Progenitor cell of endocrine pancreas (in vitro differentiated cells): Measurements from ENCODE around the gene IRF2. TPM values are rescaled to one million over a fixed set of nuclear protein-coding genes. Genes with fewer than 3 reads are reported as not detected.
"Not testable (repeated sequence)": the region's sequence is repeated elsewhere in the genome, so short reads cannot be mapped to it uniquely, and the experiment has no call there.

Source experiments
- DNase-seq: peaks from one replicate; pipeline ENCODE4 v3.0.0; 2021; ENCODE audit warnings: low spot score; ENCODE audit not compliant: unreplicated experiment
- H3K27ac Mint-ChIP-seq: 2 replicates; pipeline ENCODE4 v1.8.0; 2021; ENCODE audit warnings: mild to moderate bottlenecking, moderate library complexity, mixed read lengths
- H3K27me3 Mint-ChIP-seq: 2 replicates; pipeline ENCODE4 v1.8.0; 2021; ENCODE audit warnings: mixed read lengths
- H3K36me3 Mint-ChIP-seq: 2 replicates; pipeline ENCODE4 v1.8.0; 2022; ENCODE audit warnings: mixed read lengths; ENCODE audit not compliant: insufficient read depth
- H3K4me1 Mint-ChIP-seq: 2 replicates; pipeline ENCODE4 v1.8.0; 2021; ENCODE audit warnings: low read depth, mixed read lengths
- H3K4me3 Mint-ChIP-seq: 2 replicates; pipeline ENCODE4 v1.8.0; 2021; ENCODE audit warnings: low read depth, mild to moderate bottlenecking, moderate library complexity, mixed read lengths
- H3K9me3 Mint-ChIP-seq: 2 replicates; pipeline ENCODE4 v1.8.0; 2021; ENCODE audit warnings: low read depth, mixed read lengths
- CTCF ChIP-seq: fragments of 200-600 bp; sonication (generic); IDR thresholded peaks from one replicate; pipeline ENCODE4 v1.5.0; 2021; ENCODE audit warnings: antibody characterized with exemption, mild to moderate bottlenecking; ENCODE audit not compliant: unreplicated experiment
- total RNA-seq: library from RNA; stranded (reverse); gene quantifications from 2 replicates; pipeline ENCODE4 v1.2.1, GENCODE V29; 2021

The IRF2 gene
- total RNA-seq, 1 donor from 2014 or later: 19.1 TPM

- Mint-ChIP-seq H3K27ac (peak overlapping the region; percentile 98), H3K9me3 (peaks cover 5% of the 10 kb centered on the region), H3K4me3 (no peak overlapping the region), H3K4me1 (peaks cover 40% of the 10 kb centered on the region), H3K36me3 (no peaks in the 10 kb centered on the region), H3K27me3 (no peaks in the 10 kb centered on the region)
- no peak for DNase-seq
- no peak for TF ChIP-seq CTCF
Measured at GRCh38 chr4:184346682-184347081, 127.7 kb downstream of the IRF2 start.

GRCh38 chr4:184346273-184346672 lies 128.1 kb downstream of the IRF2 start:
- not testable (repeated sequence) for H3K4me3 Mint-ChIP-seq, H3K27me3 Mint-ChIP-seq, DNase-seq, H3K36me3 Mint-ChIP-seq, H3K9me3 Mint-ChIP-seq, H3K27ac Mint-ChIP-seq
- peaks cover 40% of the 10 kb centered on the region for H3K4me1 Mint-ChIP-seq

- no peak for TF ChIP-seq CTCF
- no peaks in the 10 kb centered on the region for H3K27me3 Mint-ChIP-seq
- no peak overlapping the region for H3K27ac Mint-ChIP-seq
- DNase-seq: no peak
- no peak overlapping the region for H3K4me3 Mint-ChIP-seq
- no peaks in the 10 kb centered on the region for H3K36me3 Mint-ChIP-seq
- peaks cover 40% of the 10 kb centered on the region for H3K4me1 Mint-ChIP-seq
- H3K9me3 Mint-ChIP-seq: no peaks in the 10 kb centered on the region
Measured at GRCh38 chr4:184345573-184345922, 128.8 kb downstream of the IRF2 start.

GRCh38 chr4:184344899-184345572 lies 129.3 kb downstream of the IRF2 start:
- H3K36me3 Mint-ChIP-seq: no peaks in the 10 kb centered on the region
- no peak for DNase-seq
- no peaks in the 10 kb centered on the region for H3K27me3 Mint-ChIP-seq
- no peaks in the 10 kb centered on the region for H3K9me3 Mint-ChIP-seq
- TF ChIP-seq CTCF: no peak
- peaks cover 40% of the 10 kb centered on the region for H3K4me1 Mint-ChIP-seq
- no peak overlapping the region for H3K4me3 Mint-ChIP-seq
- no peak overlapping the region for H3K27ac Mint-ChIP-seq

GRCh38 chr4:184344435-184344834 lies 129.9 kb downstream of the IRF2 start:
- Mint-ChIP-seq H3K36me3 (no peaks in the 10 kb centered on the region), H3K27me3 (no peaks in the 10 kb centered on the region), H3K27ac (no peak overlapping the region), H3K9me3 (no peaks in the 10 kb centered on the region), H3K4me3 (peak overlapping the region; percentile 89), H3K4me1 (peaks cover 36% of the 10 kb centered on the region)
- TF ChIP-seq CTCF: no peak
- DNase-seq: no peak

- DNase-seq: peak; percentile 33
- H3K4me3 Mint-ChIP-seq: peak overlapping the region; percentile 89
- peaks cover 28% of the 10 kb centered on the region for H3K4me1 Mint-ChIP-seq
- H3K36me3 Mint-ChIP-seq: no peaks in the 10 kb centered on the region
- H3K9me3 Mint-ChIP-seq: peaks cover 2% of the 10 kb centered on the region
- H3K27me3 Mint-ChIP-seq: no peaks in the 10 kb centered on the region
- H3K27ac Mint-ChIP-seq: peak overlapping the region; percentile 93
- TF ChIP-seq CTCF: no peak
Measured at GRCh38 chr4:184343502-184344177, 130.7 kb downstream of the IRF2 start.

- not testable (repeated sequence) for H3K36me3 Mint-ChIP-seq, DNase-seq, H3K27me3 Mint-ChIP-seq, H3K9me3 Mint-ChIP-seq
- H3K4me3 Mint-ChIP-seq: peak overlapping the region; percentile 89
- peaks cover 20% of the 10 kb centered on the region for H3K4me1 Mint-ChIP-seq
- peak overlapping the region; percentile 93 for H3K27ac Mint-ChIP-seq
Measured at GRCh38 chr4:184342857-184343237, 131.5 kb downstream of the IRF2 start.
